DMS153 treated with DMSO at 0.1 percent for 48 hours (cell line): ENCODE data around the gene SMIM28.
"Not testable (repeated sequence)": the region's sequence is repeated elsewhere in the genome, so short reads cannot be mapped to it uniquely, and the experiment has no call there.

ENCODE experiments used
- DNase-seq: peaks from one replicate; lab custom pipeline; 2025; ENCODE audit not compliant: unreplicated experiment; lab: John Stamatoyannopoulos, UW

The SMIM28 gene

GRCh38 chr6:138377844-138378243 is at the start of gene SMIM28:
SMIM28 (plus strand) TSS chr6:138377905; CDS start chr6:138378073, 168 bp downstream.
- DNase-seq = peak; percentile 63

- no peak for DNase-seq
These were observed 49.5 kb upstream of the SMIM28 start for GRCh38 chr6:138328210-138328609.

GRCh38 chr6:138330763-138331162 is 46.9 kb upstream of the SMIM28 start:
- no peak for DNase-seq

- no peak for DNase-seq
These were observed 46.3 kb upstream of the SMIM28 start for GRCh38 chr6:138331444-138331843.

GRCh38 chr6:138331984-138332383 is 45.7 kb upstream of the SMIM28 start:
- DNase-seq = no peak

- DNase-seq = no peak
These were observed 43.7 kb upstream of the SMIM28 start for GRCh38 chr6:138334000-138334399.

- no peak for DNase-seq
These were observed 42.7 kb upstream of the SMIM28 start for GRCh38 chr6:138334963-138335362.

GRCh38 chr6:138336221-138336620 is 41.5 kb upstream of the SMIM28 start:
- no peak for DNase-seq

GRCh38 chr6:138337076-138337475 is 40.6 kb upstream of the SMIM28 start:
- DNase-seq = no peak

- no peak for DNase-seq
These were observed 38.7 kb upstream of the SMIM28 start for GRCh38 chr6:138339024-138339423.

GRCh38 chr6:138341176-138341575 is 36.5 kb upstream of the SMIM28 start:
- DNase-seq = no peak

GRCh38 chr6:138343112-138343511 is 34.6 kb upstream of the SMIM28 start:
- no peak for DNase-seq

- DNase-seq = no peak
These were observed 32.0 kb upstream of the SMIM28 start for GRCh38 chr6:138345565-138346285.

GRCh38 chr6:138346302-138347195 is 31.2 kb upstream of the SMIM28 start:
- no peak for DNase-seq

GRCh38 chr6:138347864-138348263 is 29.8 kb upstream of the SMIM28 start:
- DNase-seq = no peak

GRCh38 chr6:138349891-138350290 is 27.8 kb upstream of the SMIM28 start:
- DNase-seq = no peak

GRCh38 chr6:138357928-138358327 is 19.8 kb upstream of the SMIM28 start:
- no peak for DNase-seq

GRCh38 chr6:138368684-138369083 is 9.0 kb upstream of the SMIM28 start:
- not testable (repeated sequence) for DNase-seq

- no peak for DNase-seq
These were observed 6.9 kb upstream of the SMIM28 start for GRCh38 chr6:138370631-138371451.

- DNase-seq = no peak
These were observed 6.3 kb upstream of the SMIM28 start for GRCh38 chr6:138371452-138371711.

GRCh38 chr6:138371720-138372119 is 6.0 kb upstream of the SMIM28 start:
- DNase-seq = no peak
